Measurements from ENCODE around the gene MOB3B.

DNA sequence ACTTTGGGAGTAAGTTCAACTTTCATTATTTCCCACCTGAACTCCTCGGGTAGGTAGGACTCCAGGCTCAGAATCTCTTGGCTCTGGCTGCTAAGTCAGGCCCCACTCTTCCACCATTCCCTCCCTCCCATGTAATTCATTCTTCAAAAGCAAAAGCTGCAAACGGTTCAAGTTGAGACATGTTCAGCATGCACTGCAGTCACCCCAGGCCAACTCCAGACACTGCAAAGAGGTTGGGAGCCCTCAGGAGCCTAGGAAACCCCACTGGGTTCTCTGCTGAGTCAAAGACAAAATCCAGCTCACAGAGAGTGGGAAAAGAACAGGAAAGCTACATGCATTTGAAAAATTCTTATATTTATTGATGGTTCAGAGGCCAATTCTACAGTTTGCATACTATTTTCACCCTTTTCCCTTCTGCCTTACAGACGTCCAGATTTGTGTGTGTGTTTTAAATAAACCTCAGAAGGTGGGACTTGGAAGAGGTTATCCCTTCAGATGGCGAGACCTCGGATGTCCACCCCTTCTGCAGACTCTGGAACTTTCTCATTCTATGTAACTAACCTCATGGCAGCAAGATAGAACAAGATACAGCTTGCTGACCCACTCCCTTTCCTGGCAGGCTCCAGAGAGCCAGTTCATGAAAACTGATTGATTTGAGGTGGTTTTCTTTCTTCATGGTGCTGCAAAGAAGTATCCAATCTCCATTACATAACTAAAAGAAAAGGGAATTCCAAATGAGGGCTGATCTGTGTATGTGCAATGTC, 167.0 kb downstream of the MOB3B start:
- TF ChIP-seq, protein P1, sequence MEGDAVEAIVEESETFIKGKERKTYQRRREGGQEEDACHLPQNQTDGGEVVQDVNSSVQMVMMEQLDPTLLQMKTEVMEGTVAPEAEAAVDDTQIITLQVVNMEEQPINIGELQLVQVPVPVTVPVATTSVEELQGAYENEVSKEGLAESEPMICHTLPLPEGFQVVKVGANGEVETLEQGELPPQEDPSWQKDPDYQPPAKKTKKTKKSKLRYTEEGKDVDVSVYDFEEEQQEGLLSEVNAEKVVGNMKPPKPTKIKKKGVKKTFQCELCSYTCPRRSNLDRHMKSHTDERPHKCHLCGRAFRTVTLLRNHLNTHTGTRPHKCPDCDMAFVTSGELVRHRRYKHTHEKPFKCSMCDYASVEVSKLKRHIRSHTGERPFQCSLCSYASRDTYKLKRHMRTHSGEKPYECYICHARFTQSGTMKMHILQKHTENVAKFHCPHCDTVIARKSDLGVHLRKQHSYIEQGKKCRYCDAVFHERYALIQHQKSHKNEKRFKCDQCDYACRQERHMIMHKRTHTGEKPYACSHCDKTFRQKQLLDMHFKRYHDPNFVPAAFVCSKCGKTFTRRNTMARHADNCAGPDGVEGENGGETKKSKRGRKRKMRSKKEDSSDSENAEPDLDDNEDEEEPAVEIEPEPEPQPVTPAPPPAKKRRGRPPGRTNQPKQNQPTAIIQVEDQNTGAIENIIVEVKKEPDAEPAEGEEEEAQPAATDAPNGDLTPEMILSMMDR (IDR thresholded peaks at IDR 0.05) = no peak
- TF ChIP-seq POLR2A (IDR thresholded peaks at IDR 0.05) = no peak
